Nephron (organoid): ENCODE data around the gene CFP.

Experiments used
- H3K27ac Mint-ChIP-seq, 3 experiments: 2 replicates each; pipeline ENCODE4 v1.8.0; 2020; ENCODE audit warnings: mixed read lengths in 3 of 3, mild to moderate bottlenecking in 2 of 3, moderate library complexity in 1 of 3
- H3K27me3 Mint-ChIP-seq: 2 replicates; pipeline ENCODE4 v1.8.0; 2021; ENCODE audit warnings: low read depth, mild to moderate bottlenecking, moderate library complexity, mixed read lengths
- H3K36me3 Mint-ChIP-seq: 2 replicates; pipeline ENCODE4 v1.8.0; 2020; ENCODE audit warnings: low read depth, mixed read lengths
- H3K4me1 Mint-ChIP-seq: 2 replicates; pipeline ENCODE4 v1.8.0; 2020; ENCODE audit warnings: mixed read lengths
- H3K4me3 Mint-ChIP-seq, 3 experiments: 2 replicates each; pipeline ENCODE4 v1.8.0; 2020; ENCODE audit warnings: mild to moderate bottlenecking in 3 of 3, mixed read lengths in 3 of 3, moderate library complexity in 2 of 3
- H3K9me3 Mint-ChIP-seq: 2 replicates; pipeline ENCODE4 v1.8.0; 2020; ENCODE audit warnings: mixed read lengths
- TF ChIP-seq, protein P1 (sequence below), 3 experiments: fragments of 200-600 bp; sonication (generic); IDR thresholded peaks; one replicate each; pipeline ENCODE4 v1.5.0; 2021; ENCODE audit warnings: antibody characterized with exemption in 3 of 3; ENCODE audit not compliant: unreplicated experiment in 3 of 3

The CFP gene

DNA sequence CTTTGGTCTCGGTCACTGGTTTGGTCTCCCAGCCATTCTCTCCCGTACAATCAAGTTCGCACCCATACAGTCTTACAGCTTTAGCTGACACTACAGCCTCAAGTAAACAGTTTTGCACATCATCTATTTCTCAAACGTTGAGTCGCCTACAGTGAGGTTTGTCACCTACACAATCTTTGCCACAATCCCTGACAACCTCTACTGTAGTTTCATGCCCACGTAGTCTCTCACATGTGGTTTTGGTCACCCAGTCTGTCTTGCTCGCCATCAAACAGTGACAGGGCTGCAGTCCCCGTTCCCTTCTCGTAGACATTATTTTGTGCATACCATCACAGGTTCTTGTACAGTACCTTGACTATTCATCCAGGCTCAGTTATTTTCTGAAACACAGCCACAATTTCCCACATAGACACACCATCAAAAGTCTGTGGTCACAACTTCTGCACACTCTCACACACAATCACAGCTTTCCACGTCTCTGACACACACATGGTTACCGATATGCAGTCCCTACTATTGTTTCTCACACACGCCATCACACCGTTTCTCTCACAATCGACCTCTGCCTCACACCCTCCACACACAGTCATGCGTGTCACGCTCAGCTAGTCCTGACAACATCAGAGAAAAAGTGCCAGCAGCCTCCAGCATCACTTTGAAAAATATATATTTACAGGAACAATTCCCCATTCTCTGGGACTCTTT lies 5.3 kb upstream of the CFP start:
- TF ChIP-seq, protein P1, sequence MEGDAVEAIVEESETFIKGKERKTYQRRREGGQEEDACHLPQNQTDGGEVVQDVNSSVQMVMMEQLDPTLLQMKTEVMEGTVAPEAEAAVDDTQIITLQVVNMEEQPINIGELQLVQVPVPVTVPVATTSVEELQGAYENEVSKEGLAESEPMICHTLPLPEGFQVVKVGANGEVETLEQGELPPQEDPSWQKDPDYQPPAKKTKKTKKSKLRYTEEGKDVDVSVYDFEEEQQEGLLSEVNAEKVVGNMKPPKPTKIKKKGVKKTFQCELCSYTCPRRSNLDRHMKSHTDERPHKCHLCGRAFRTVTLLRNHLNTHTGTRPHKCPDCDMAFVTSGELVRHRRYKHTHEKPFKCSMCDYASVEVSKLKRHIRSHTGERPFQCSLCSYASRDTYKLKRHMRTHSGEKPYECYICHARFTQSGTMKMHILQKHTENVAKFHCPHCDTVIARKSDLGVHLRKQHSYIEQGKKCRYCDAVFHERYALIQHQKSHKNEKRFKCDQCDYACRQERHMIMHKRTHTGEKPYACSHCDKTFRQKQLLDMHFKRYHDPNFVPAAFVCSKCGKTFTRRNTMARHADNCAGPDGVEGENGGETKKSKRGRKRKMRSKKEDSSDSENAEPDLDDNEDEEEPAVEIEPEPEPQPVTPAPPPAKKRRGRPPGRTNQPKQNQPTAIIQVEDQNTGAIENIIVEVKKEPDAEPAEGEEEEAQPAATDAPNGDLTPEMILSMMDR (IDR thresholded peaks at IDR 0.05; ENCODE audit: unreplicated experiment in 3 of 3): no peak
- Mint-ChIP-seq H3K9me3 (peaks cover 11% of the 10 kb centered on the region), H3K36me3 (peaks cover 37% of the 10 kb centered on the region), H3K4me3 (no peak overlapping the region), H3K4me1 (no peaks in the 10 kb centered on the region), H3K27ac (no peak overlapping the region), H3K27me3 (no peaks in the 10 kb centered on the region)

DNA sequence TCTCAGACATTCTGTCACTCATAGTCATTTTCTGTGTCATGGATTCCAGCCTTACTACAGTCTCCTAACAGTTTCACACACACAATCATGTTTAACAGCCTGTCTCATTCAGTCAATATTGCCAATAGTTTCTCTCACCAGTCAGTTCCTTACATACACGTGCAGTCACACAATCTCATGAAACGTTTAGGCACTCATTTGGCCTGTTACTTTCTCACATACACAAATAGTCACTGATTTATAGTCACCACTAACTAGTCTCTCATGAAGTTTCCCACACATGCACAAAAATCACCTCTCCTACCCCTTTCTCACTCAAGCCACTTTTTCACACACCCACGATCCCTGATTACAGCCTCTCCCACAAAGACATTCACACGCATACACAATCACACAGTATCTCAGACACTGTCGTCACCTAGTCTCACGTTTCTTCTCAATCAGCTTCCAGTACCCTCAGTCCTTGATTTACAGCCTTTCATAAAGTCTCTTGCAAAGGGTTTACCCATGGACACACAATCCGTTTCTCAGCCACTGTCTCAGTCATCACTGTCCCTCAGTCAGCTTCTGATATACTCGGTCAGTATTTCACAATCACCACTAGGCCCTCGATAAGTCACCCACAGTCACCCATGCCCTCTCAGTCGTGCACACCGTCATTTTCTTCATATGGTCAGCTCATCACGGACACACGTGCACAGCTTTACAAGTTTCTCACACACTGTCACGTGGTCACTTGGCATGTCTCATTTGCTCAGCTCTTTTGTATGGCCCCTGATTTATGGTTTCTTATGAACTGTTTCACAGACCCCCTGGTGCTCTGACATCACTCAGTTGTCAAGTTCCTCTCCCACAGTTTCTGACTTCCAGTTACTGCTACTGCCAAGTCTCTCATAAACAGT lies 4.2 kb upstream of the CFP start:
- Mint-ChIP-seq H3K36me3 (peaks cover 26% of the 10 kb centered on the region), H3K27ac (no peak overlapping the region), H3K4me3 (no peak overlapping the region), H3K9me3 (peaks cover 6% of the 10 kb centered on the region), H3K4me1 (no peaks in the 10 kb centered on the region), H3K27me3 (no peaks in the 10 kb centered on the region)
- TF ChIP-seq, protein P1 (IDR thresholded peaks at IDR 0.05; ENCODE audit: unreplicated experiment in 3 of 3): no peak

DNA sequence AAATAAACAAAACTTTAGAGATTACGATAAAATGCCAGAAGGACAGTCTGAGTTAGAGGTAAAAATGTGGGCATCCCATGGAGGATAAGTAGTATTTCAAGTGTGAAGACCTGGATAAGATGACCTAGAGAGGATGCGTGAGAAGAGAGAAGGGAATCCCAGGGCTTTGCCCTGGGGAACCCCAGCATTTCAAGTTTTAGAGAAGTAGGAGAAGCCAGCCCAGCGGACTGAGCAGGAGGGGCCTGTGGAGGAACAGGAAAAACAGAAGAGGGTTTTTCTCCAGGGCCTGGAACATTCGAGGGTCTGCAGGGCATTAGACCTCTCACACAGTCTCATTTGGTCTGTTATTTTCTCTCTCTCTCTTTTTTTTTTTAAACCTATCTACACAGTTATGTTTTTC lies 2.9 kb upstream of the CFP start:
- Mint-ChIP-seq H3K27ac (no peak overlapping the region), H3K27me3 (no peaks in the 10 kb centered on the region), H3K4me1 (no peaks in the 10 kb centered on the region), H3K9me3 (peaks cover 6% of the 10 kb centered on the region), H3K36me3 (peaks cover 16% of the 10 kb centered on the region), H3K4me3 (no peak overlapping the region)
- TF ChIP-seq, protein P1 (IDR thresholded peaks at IDR 0.05; ENCODE audit: unreplicated experiment in 3 of 3): no peak

DNA sequence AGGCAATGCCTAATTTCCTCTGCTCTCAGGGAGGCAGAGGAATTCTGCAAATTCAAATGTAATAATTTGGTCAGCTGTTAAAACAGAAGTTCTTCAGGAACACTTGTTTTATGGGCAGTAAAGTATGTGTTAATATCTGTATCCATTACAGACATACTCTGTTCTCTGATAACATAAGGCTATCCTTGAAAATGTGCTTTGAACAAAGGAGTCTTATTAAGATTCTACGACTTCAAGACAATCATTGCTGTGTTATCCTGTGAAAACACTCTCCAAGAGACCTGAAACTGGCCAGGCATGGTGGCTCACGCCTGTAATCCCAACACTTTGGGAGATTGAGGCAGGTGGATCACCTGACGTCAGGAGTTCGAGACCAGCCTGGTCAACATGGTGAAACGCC lies 1.9 kb upstream of the CFP start:
- Mint-ChIP-seq H3K4me3 (no peak overlapping the region), H3K9me3 (peaks cover 6% of the 10 kb centered on the region), H3K36me3 (peaks cover 8% of the 10 kb centered on the region), H3K27ac (no peak overlapping the region), H3K4me1 (no peaks in the 10 kb centered on the region), H3K27me3 (no peaks in the 10 kb centered on the region)
- TF ChIP-seq, protein P1 (IDR thresholded peaks at IDR 0.05; ENCODE audit: unreplicated experiment in 3 of 3): no peak

DNA sequence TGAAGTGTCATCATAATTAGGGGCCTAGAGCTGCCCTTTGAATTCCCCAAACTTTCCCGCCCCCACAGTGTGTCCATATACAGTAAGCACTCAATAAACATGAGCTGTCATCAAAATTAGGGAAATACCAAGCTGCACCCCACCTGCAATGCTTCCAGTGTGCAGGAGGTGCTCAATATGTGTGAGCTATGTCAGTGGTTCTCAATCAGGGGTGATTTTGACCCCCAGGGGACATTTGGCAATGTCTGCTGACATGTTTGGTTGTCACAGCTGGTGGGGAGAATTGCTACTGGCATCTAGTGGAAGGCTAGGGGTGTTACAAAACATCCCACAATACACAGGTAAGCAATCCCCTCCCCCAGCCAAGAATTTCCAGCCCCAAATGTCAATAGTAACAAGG lies 748 bp downstream of the CFP start:
- TF ChIP-seq, protein P1 (IDR thresholded peaks at IDR 0.05; ENCODE audit: unreplicated experiment in 3 of 3): no peak
- Mint-ChIP-seq H3K27me3 (peaks cover 2% of the 10 kb centered on the region), H3K4me1 (no peaks in the 10 kb centered on the region), H3K9me3 (peaks cover 10% of the 10 kb centered on the region), H3K36me3 (no peaks in the 10 kb centered on the region), H3K27ac (no peak overlapping the region), H3K4me3 (no peak overlapping the region)
